ENCODE results near the gene FCER2. TPM values are rescaled to one million over a fixed set of nuclear protein-coding genes. Genes with fewer than 3 reads are reported as not detected.

The FCER2 gene
- total RNA-seq, 1 experiment from 2014 or later, result 0.48 TPM

DNA sequence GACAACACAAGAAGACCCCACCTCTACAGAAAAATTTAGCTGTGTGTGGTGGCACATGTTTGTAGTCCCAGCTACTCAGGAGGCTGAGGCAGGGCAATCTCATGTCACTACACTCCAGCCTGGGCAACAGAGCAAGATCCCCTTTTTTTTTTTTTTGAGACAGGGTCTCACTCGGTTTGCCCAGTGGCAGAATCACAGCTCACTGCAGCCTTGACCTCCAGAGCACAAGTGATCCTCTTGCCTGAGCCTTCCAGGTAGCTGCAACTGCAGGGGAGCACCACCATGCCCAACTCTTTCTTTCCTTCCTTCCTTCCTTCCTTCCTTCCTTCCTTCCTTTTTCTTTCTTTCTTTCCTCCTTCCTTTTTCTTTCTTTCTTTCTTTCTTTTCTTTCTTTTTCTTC, 34.2 kb upstream of the FCER2 start:
- TF ChIP-seq, protein P1, sequence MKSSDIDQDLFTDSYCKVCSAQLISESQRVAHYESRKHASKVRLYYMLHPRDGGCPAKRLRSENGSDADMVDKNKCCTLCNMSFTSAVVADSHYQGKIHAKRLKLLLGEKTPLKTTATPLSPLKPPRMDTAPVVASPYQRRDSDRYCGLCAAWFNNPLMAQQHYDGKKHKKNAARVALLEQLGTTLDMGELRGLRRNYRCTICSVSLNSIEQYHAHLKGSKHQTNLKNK (CRISPR knock-in tag; IDR thresholded peaks at IDR 0.05), result no peak
- TF ChIP-seq NFATC4 (CRISPR knock-in tag; IDR thresholded peaks at IDR 0.05) (no peak), ZNF423 (CRISPR knock-in tag; IDR thresholded peaks at IDR 0.05) (no peak), NR3C1 (CRISPR knock-in tag; conservative IDR thresholded peaks at IDR 0.05; ENCODE audit: low read depth) (no peak), IRF2 (CRISPR knock-in tag; IDR thresholded peaks at IDR 0.05; ENCODE audit: borderline replicate concordance, low read depth) (no peak), NR2C2 (CRISPR knock-in tag; IDR thresholded peaks at IDR 0.05) (no peak), GABPB1 (CRISPR knock-in tag; IDR thresholded peaks at IDR 0.05) (no peak), JUN (CRISPR knock-in tag; IDR thresholded peaks at IDR 0.05) (no peak)
- CTCF ChIA-PET, result interaction anchor here (0.7 kb wide), 1 partner anchor 55 kb away, joined by 3 read pairs; the partner anchor contains the start of gene TRAPPC5

DNA sequence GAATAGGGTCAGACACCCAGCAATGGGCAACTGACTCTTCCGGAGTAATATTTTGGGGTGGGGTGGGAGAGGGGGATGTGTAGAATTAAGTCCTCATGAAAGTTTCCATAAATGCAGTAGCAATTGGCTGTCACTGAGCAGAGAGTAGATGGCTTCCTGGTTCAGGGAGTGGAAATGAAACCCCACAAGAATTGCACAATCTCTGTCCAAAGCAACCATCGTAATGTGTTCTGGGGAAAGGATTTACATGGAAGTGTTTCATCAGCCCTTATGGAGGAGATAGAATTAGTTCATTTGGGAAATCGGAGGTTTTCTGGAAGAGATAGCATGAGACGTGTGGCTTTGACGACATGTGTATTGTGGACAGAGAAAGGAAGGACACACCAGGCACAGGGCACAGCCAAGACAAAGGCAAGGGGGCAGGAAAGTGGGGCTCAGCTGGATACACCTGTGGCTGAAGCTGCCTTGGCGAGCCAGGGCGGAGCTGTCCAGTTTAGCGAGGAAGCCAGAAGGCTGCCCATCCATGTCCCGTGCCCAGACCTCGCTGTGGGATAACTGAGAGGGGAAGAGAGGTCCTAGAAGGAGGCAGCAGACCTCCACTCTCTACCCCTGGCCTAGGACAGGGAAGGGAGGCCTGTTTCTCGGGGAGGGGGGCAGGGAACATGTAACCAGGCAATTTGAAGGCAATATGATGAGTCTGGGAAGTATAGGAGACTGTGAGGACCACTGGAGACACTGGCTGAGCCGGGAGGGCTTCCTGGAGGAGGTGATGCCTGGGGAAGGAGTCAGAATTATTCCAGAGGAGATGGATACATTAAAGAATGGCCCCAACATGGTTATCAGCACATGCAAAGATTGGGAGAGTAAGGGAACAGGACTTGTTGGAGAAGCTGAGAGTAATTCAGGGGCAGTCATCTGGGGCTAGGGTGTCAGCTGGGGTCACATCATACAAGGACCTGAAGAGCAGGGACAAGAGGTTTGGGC, 32.6 kb upstream of the FCER2 start:
- DNase-seq (ENCODE audit: low spot score), result no peak
- no peak for ATAC-seq
- no peak overlapping the region for H3K4me3 Mint-ChIP-seq
- ChIA-PET POLR2A (no interaction called here), CTCF (no interaction called here)
- peaks cover 6% of the 10 kb centered on the region for H3K4me1 Mint-ChIP-seq
- peaks cover 79% of the 10 kb centered on the region for H3K27me3 Mint-ChIP-seq (ENCODE audit: low read depth)
- no peak for TF ChIP-seq TCF7 (CRISPR knock-in tag; IDR thresholded peaks at IDR 0.05; ENCODE audit: low read depth)
- TF ChIP-seq TP53 (CRISPR knock-in tag; IDR thresholded peaks at IDR 0.05), result no peak
- no peak for TF ChIP-seq FOXJ3 (CRISPR knock-in tag; IDR thresholded peaks at IDR 0.05; ENCODE audit: borderline replicate concordance)
- no peak for TF ChIP-seq PRRX2 (CRISPR knock-in tag; IDR thresholded peaks at IDR 0.05)
- no peak for TF ChIP-seq ZNF263 (CRISPR knock-in tag; IDR thresholded peaks at IDR 0.05; ENCODE audit: low read depth)
- no peaks in the 10 kb centered on the region for H3K9me3 Mint-ChIP-seq
- no peaks in the 10 kb centered on the region for H3K36me3 Mint-ChIP-seq
- H3K27ac Mint-ChIP-seq, result no peak overlapping the region

More for the DNA sequence above, 34.2 kb upstream of the FCER2 start:
- no peaks in the 10 kb centered on the region for H3K36me3 Mint-ChIP-seq
- POLR2A ChIA-PET, result no interaction called here
- no peaks in the 10 kb centered on the region for H3K4me1 Mint-ChIP-seq
- no peaks in the 10 kb centered on the region for H3K9me3 Mint-ChIP-seq
- no peak for ATAC-seq
- no peak for DNase-seq (ENCODE audit: low spot score)
- no peak overlapping the region for H3K27ac Mint-ChIP-seq
- no peak overlapping the region for H3K4me3 Mint-ChIP-seq
- H3K27me3 Mint-ChIP-seq (ENCODE audit: low read depth), result peaks cover 66% of the 10 kb centered on the region

DNA sequence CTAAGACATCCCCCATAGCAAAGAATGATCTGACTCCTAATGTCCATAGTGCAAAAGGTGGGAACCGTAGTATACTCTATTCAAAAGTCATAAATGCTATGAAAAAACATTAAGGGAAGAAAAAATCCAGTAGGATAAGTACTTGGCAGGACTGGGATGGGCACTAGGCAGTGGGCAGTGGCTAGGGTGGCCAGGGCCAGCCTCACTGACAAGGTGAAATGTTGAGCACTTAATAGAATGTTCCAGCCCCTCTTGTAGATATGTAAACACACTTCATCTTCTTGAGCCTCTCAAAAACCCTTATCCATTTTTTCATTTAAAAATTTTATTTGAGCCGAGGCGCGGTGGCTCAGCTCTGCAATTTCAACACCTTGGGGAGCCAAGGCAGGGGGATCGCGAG, 31.4 kb upstream of the FCER2 start:
- Mint-ChIP-seq H3K27ac (no peak overlapping the region), H3K36me3 (no peaks in the 10 kb centered on the region), H3K9me3 (no peaks in the 10 kb centered on the region), H3K4me1 (peaks cover 13% of the 10 kb centered on the region), H3K4me3 (no peak overlapping the region), H3K27me3 (ENCODE audit: low read depth) (peaks cover 87% of the 10 kb centered on the region)
- ChIA-PET POLR2A (no interaction called here), CTCF (no interaction called here)
- DNase-seq (ENCODE audit: low spot score) (no peak), ATAC-seq (no peak)
- TF ChIP-seq NFATC4 (CRISPR knock-in tag; IDR thresholded peaks at IDR 0.05) (no peak), ESRRA (CRISPR knock-in tag; IDR thresholded peaks at IDR 0.05; ENCODE audit: borderline replicate concordance) (no peak), ELF4 (CRISPR knock-in tag; IDR thresholded peaks at IDR 0.05; ENCODE audit: low read depth) (no peak), ZNF317 (CRISPR knock-in tag; IDR thresholded peaks at IDR 0.05; ENCODE audit: borderline replicate concordance, low read depth) (no peak), SMAD4 (CRISPR knock-in tag; IDR thresholded peaks at IDR 0.05) (no peak), GABPB1 (CRISPR knock-in tag; IDR thresholded peaks at IDR 0.05) (no peak), NFYB (CRISPR knock-in tag; conservative IDR thresholded peaks at IDR 0.05; ENCODE audit: low read depth) (no peak)
- TF ChIP-seq, protein P2, sequence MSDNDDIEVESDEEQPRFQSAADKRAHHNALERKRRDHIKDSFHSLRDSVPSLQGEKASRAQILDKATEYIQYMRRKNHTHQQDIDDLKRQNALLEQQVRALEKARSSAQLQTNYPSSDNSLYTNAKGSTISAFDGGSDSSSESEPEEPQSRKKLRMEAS (CRISPR knock-in tag; IDR thresholded peaks at IDR 0.05), result no peak
- TF ChIP-seq, protein P3, sequence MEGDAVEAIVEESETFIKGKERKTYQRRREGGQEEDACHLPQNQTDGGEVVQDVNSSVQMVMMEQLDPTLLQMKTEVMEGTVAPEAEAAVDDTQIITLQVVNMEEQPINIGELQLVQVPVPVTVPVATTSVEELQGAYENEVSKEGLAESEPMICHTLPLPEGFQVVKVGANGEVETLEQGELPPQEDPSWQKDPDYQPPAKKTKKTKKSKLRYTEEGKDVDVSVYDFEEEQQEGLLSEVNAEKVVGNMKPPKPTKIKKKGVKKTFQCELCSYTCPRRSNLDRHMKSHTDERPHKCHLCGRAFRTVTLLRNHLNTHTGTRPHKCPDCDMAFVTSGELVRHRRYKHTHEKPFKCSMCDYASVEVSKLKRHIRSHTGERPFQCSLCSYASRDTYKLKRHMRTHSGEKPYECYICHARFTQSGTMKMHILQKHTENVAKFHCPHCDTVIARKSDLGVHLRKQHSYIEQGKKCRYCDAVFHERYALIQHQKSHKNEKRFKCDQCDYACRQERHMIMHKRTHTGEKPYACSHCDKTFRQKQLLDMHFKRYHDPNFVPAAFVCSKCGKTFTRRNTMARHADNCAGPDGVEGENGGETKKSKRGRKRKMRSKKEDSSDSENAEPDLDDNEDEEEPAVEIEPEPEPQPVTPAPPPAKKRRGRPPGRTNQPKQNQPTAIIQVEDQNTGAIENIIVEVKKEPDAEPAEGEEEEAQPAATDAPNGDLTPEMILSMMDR (IDR thresholded peaks at IDR 0.05), result no peak
- TF ChIP-seq, protein P4, sequence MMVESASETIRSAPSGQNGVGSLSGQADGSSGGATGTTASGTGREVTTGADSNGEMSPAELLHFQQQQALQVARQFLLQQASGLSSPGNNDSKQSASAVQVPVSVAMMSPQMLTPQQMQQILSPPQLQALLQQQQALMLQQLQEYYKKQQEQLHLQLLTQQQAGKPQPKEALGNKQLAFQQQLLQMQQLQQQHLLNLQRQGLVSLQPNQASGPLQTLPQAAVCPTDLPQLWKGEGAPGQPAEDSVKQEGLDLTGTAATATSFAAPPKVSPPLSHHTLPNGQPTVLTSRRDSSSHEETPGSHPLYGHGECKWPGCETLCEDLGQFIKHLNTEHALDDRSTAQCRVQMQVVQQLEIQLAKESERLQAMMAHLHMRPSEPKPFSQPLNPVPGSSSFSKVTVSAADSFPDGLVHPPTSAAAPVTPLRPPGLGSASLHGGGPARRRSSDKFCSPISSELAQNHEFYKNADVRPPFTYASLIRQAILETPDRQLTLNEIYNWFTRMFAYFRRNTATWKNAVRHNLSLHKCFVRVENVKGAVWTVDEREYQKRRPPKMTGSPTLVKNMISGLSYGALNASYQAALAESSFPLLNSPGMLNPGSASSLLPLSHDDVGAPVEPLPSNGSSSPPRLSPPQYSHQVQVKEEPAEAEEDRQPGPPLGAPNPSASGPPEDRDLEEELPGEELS (CRISPR knock-in tag; IDR thresholded peaks at IDR 0.05), result no peak
- TF ChIP-seq, protein P5, sequence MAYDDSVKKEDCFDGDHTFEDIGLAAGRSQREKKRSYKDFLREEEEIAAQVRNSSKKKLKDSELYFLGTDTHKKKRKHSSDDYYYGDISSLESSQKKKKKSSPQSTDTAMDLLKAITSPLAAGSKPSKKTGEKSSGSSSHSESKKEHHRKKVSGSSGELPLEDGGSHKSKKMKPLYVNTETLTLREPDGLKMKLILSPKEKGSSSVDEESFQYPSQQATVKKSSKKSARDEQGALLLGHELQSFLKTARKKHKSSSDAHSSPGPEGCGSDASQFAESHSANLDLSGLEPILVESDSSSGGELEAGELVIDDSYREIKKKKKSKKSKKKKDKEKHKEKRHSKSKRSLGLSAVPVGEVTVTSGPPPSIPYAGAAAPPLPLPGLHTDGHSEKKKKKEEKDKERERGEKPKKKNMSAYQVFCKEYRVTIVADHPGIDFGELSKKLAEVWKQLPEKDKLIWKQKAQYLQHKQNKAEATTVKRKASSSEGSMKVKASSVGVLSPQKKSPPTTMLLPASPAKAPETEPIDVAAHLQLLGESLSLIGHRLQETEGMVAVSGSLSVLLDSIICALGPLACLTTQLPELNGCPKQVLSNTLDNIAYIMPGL (CRISPR knock-in tag; IDR thresholded peaks at IDR 0.05), result no peak
- TF ChIP-seq, protein P6, sequence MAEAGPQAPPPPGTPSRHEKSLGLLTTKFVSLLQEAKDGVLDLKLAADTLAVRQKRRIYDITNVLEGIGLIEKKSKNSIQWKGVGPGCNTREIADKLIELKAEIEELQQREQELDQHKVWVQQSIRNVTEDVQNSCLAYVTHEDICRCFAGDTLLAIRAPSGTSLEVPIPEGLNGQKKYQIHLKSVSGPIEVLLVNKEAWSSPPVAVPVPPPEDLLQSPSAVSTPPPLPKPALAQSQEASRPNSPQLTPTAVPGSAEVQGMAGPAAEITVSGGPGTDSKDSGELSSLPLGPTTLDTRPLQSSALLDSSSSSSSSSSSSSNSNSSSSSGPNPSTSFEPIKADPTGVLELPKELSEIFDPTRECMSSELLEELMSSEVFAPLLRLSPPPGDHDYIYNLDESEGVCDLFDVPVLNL (CRISPR knock-in tag; IDR thresholded peaks at IDR 0.05; ENCODE audit: borderline replicate concordance, low read depth), result no peak
- TF ChIP-seq, protein P7, sequence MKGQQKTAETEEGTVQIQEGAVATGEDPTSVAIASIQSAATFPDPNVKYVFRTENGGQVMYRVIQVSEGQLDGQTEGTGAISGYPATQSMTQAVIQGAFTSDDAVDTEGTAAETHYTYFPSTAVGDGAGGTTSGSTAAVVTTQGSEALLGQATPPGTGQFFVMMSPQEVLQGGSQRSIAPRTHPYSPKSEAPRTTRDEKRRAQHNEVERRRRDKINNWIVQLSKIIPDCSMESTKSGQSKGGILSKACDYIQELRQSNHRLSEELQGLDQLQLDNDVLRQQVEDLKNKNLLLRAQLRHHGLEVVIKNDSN (CRISPR knock-in tag; IDR thresholded peaks at IDR 0.05), result no peak

All from WTC11 (cell line).